ENCODE data around the gene DAZAP2. TPM values are rescaled to one million over a fixed set of nuclear protein-coding genes. Genes with fewer than 3 reads are reported as not detected.

DAZAP2 gene
- polyA plus RNA-seq, 1 donor (not counting 4 experiments of a cell fraction or from before 2014, with no cell fraction given) = 199 TPM

- Histone ChIP-seq H3K9ac (ENCODE audit: control insufficient read depth, extremely low read depth, insufficient read depth, low read length) (no peak overlapping the region), H3K27ac (ENCODE audit: control insufficient read depth, insufficient read depth, low read length) (no peak overlapping the region), H2AFZ (ENCODE audit: control insufficient read depth, low read length) (no peak overlapping the region), H3K4me2 (ENCODE audit: control insufficient read depth, extremely low read depth, insufficient read depth, low read depth, low read length) (no peak overlapping the region), H4K20me1 (ENCODE audit: control insufficient read depth, extremely low read depth, insufficient read depth, low read length) (no peaks in the 10 kb centered on the region), H3K79me2 (ENCODE audit: control insufficient read depth, insufficient read depth, low read length) (peaks cover 24% of the 10 kb centered on the region), H3K9me1 (ENCODE audit: control insufficient read depth, extremely low read depth, insufficient read depth, low read length) (peaks cover 6% of the 10 kb centered on the region), H3K27me3 (ENCODE audit: control insufficient read depth, extremely low read depth, insufficient read depth, low read length) (no peaks in the 10 kb centered on the region), H3K4me1 (ENCODE audit: control insufficient read depth, extremely low read depth, insufficient read depth, low read length) (peaks cover 10% of the 10 kb centered on the region), H3K4me3 (ENCODE audit: control insufficient read depth in 2 of 3, extremely low read depth in 1 of 3, insufficient read depth in 2 of 3, low read depth in 1 of 3, low read length in 3 of 3) (no peak overlapping the region), H3K9me3 (ENCODE audit: control insufficient read depth, low read depth, low read length) (no peaks in the 10 kb centered on the region), H3K36me3 (ENCODE audit: control insufficient read depth in 2 of 2, extremely low read depth in 1 of 2, insufficient read depth in 2 of 2, low read length in 2 of 2) (peaks cover 2 to 10% of the 10 kb centered on the region in 2 experiments)
- DNase-seq (ENCODE audit: low read depth, low spot score) (no peak), FAIRE-seq (no peak)
- dilution Hi-C loops (cut with MboI; ENCODE audit: extremely low pct_ligation_motif_present, low sequenced_read_pairs) = no loop called here
- TF ChIP-seq CTCF (optimal IDR thresholded peaks at IDR 0.05 in 1 of 3, IDR thresholded peaks at IDR 0.05 in 1 of 3, conservative IDR thresholded peaks at IDR 0.05 in 1 of 3; ENCODE audit: extremely low read depth in 1 of 3, insufficient read depth in 2 of 3, low read length in 3 of 3) (no peak), EZH2 (IDR thresholded peaks at IDR 0.05; ENCODE audit: low read length) (no peak)
These were observed 24.7 kb downstream of the DAZAP2 start for GRCh38 chr12:51263341-51263740.

GRCh38 chr12:51264297-51264696 is 25.7 kb downstream of the DAZAP2 start:
- Histone ChIP-seq H3K27ac (ENCODE audit: control insufficient read depth, insufficient read depth, low read length) (no peak overlapping the region), H3K4me2 (ENCODE audit: control insufficient read depth, extremely low read depth, insufficient read depth, low read depth, low read length) (peak overlapping the region; percentile 22), H3K4me1 (ENCODE audit: control insufficient read depth, extremely low read depth, insufficient read depth, low read length) (peaks cover 17% of the 10 kb centered on the region), H4K20me1 (ENCODE audit: control insufficient read depth, extremely low read depth, insufficient read depth, low read length) (no peaks in the 10 kb centered on the region), H3K9ac (ENCODE audit: control insufficient read depth, extremely low read depth, insufficient read depth, low read length) (no peak overlapping the region), H3K9me3 (ENCODE audit: control insufficient read depth, low read depth, low read length) (no peaks in the 10 kb centered on the region), H3K36me3 (ENCODE audit: control insufficient read depth in 2 of 2, extremely low read depth in 1 of 2, insufficient read depth in 2 of 2, low read length in 2 of 2) (peaks cover 2 to 10% of the 10 kb centered on the region in 2 experiments), H3K9me1 (ENCODE audit: control insufficient read depth, extremely low read depth, insufficient read depth, low read length) (peaks cover 6% of the 10 kb centered on the region), H3K4me3 (ENCODE audit: control insufficient read depth in 2 of 3, extremely low read depth in 1 of 3, insufficient read depth in 2 of 3, low read depth in 1 of 3, low read length in 3 of 3) (no peak overlapping the region), H3K27me3 (ENCODE audit: control insufficient read depth, extremely low read depth, insufficient read depth, low read length) (no peaks in the 10 kb centered on the region), H2AFZ (ENCODE audit: control insufficient read depth, low read length) (no peak overlapping the region), H3K79me2 (ENCODE audit: control insufficient read depth, insufficient read depth, low read length) (peaks cover 30% of the 10 kb centered on the region)
- no peak for FAIRE-seq
- TF ChIP-seq EZH2 (IDR thresholded peaks at IDR 0.05; ENCODE audit: low read length) (no peak), CTCF (optimal IDR thresholded peaks at IDR 0.05 in 1 of 3, IDR thresholded peaks at IDR 0.05 in 1 of 3, conservative IDR thresholded peaks at IDR 0.05 in 1 of 3; ENCODE audit: extremely low read depth in 1 of 3, insufficient read depth in 2 of 3, low read length in 3 of 3) (no peak)
- DNase-seq (ENCODE audit: low read depth, low spot score) = no peak
- dilution Hi-C loops (cut with MboI; ENCODE audit: extremely low pct_ligation_motif_present, low sequenced_read_pairs) = no loop called here

All from keratinocyte (primary cell).